ENCODE results near the gene ISG20L2.

The ISG20L2 gene

DNA sequence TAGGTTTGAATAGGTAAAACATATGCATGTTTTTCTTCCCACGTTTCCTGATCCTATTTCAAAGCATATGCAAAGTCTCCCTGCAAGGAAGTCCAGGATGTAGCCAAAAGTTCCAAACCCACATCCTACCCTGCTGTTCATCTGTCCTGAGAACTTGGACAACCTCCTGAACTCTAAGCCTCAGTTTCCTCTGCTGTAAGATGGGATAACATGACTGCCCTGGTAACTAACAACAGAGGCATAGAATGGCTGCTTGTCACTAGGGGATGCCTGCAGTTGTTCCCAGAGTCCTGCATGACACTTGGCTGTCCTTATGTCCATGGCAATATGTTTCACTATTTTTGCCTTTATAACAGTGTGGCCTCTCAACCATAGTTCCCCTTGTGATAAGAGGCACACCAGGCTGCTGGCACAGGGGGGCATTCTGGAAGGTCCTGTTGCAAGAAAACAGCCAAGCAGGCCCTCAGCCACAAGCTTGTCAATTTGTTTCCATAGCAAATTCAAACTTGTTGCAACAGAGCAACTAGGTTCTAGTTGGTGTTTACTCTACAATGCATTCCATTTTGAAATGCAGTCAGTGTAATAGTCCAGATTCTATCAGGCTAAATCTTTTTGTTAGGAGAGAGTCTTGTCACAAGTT is 24.4 kb upstream of the ISG20L2 start:
- DNase-seq, result no peak

DNA sequence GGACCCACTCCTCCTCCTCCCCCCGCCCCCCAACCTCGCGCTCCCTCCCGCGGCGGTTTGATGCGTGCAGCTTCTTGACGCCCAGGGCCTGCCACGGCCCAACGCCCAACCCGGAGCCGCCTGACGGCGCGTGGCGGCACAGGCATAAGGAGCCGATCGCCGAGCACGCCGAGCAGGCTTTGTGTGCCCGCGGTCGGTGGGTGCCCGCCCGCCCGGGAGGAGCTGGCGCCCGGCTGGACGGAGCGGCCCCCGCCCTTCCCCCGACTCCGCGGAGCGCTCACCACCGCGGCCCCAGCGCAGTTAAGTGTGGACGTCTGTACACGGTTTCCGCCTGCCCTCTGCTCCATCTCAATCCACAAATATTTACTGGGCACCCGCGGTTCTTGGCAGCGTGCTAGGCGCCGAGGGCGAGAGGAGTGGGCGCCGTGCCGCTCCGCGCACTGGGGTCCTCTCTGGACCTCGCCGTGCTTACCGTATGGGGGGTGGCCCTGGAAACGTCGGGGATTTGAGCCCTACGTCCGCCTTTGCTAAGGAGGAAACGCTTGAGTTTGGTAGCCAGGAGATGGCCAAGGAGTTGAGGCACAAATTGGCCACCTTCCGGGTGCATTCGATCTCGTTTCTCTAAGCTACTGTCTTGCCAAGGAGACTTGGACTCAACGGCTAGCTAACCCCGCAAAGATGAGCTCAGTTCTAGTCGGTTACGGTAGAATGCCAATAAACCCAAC is 23.4 kb upstream of the ISG20L2 start:
- peak; percentile 96 for DNase-seq

DNA sequence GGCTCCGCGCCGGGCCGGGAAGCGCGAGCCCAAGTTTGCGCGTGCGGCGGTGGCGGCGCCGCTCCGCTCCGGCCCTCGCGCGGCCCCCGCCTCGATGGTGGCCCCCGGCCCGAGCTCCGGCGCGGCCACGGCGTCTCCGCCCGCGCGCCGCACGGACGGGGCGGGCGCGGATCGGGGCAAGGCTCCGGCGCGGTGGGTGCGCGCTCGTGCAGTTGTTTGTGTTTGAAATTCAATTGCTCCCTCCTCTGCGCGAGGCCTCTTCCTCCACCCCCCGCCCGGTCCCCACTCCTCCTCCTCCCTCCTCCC is 22.8 kb upstream of the ISG20L2 start, which contains the start of gene HDGF:
TSS of gene HDGF (minus strand) at position 225 of the 306 bp plus-strand sequence. CDS start 246 bp downstream, outside the sequence.
- no peak for DNase-seq

GRCh38 chr1:156750711-156751450 is 22.3 kb upstream of the ISG20L2 start:
- no peak for DNase-seq

GRCh38 chr1:156750191-156750672 is 21.7 kb upstream of the ISG20L2 start:
- peak; percentile 71 for DNase-seq

DNA sequence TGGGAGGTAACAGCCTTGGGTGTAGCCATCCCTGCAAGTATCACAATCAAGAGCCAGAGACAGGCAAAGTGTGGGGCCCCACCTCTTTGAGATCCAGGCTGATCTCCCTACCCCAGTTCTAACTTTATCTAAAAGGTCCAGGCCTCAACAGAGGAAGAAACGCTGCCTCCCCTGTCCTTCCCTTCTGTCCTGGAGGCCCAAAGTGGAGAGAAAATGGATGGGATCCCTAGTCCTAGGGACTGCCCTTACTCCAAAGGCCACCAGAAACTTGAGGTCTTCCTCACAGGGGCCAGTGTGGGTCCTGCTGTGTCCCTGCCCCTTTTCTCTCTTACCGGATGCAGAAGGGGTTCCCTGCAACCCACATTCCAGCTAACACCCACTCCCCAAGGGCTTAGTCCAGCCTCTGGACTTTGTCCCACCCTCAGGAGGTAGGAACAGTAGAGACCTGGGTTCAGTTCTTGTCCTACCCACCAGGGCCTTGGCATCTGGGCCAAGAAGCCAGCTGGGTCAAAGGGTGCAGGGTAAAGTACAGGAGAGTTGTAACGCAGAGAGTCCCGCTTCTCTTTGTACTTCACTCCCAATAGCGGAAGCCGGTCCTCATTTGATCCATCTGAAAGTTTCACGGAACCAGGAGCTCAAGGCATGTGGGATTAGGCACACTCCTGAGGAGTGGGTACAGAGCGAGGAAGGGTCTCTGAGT is 21.0 kb upstream of the ISG20L2 start:
- DNase-seq, result no peak

GRCh38 chr1:156748670-156749418 is 20.3 kb upstream of the ISG20L2 start:
- no peak for DNase-seq

DNA sequence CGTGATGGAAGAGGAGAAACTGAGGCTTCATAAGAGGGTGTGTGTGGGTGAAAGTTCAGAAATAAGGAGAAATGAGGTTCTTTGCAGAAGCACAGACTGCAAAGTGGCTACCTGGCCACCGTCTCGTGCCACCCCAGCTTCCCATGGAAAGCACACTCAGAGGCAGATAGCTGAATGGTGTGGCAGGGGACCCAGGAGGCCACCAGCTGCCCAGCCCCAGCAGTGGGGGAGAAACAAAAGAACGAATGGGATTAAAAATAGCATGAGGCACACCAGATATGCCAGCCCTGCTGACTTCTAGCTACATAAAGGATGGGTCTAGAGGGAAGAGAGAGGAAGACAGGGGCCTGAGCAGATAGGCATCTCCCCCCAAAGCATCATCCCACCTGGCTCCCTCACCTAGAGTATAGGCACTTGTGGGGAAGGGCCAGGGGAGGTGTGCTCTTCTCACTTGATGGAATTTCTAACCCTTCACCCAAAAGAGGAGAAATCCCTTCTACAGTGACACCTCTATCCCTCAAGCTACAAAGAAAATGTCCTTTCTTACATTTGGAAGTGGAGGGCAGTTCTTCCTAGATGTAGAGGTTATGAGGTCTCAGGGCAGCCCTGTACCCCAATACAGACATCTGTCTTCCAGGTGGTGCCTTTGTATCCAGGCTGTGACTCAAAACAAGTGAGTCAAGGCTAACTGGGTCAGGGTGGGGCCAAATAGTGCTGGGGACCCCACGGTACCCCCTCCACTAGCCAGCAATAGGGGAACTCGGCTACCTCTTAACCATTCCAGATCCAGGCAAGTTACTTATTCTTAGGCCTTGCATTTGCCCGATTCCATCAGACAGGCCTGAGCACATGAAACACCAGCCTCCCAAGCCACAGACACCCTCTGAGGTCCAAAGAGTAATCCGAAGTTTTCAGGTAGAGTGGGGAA is 19.4 kb upstream of the ISG20L2 start:
- DNase-seq, result no peak

DNA sequence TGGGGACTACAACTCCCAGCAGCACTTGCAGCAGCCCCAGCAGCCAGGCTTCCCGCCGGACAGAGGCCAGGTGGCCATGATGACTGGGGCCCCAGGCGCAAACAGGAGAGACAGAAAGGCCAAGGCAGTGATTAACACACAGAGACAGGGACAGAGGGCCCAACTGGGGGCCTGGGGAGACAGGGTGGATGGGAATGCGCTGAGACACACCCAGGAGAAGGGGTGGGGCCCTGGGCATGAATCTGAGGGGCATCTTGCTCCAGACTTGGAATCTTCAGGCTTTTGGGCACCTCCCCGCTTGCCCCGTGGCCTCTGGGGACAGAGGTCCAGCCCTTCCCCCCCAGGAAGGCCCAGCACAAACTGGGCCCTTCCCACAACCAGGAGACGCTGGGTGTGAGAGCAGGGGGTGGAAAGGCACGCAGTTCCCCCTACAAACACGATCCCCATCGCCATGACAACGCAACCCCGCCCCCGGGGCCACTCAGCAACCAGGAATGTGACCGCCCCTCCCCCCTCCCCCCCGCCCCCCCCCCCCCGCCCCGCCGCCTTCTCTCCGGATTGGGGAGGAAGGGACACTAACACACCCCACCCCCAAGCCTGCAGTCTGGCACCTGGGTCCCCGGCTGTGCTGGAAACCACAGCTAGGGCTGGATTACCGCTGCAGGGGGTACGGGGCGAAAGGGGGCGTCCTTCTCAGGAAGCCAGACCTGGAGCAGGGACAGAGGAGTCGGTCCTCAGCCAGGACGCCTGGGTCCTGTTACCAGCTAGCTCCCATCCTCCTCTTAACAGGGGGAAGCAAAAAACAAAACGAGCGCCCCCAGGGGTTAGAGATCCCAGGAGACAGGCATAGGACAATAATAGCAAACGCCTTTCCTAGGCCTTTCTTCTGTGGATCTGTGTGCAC is 18.4 kb upstream of the ISG20L2 start:
- peak; percentile 28 for DNase-seq

- no peak for DNase-seq
Observed at GRCh38 chr1:156746406-156746727, 17.8 kb upstream of the ISG20L2 start.

DNA sequence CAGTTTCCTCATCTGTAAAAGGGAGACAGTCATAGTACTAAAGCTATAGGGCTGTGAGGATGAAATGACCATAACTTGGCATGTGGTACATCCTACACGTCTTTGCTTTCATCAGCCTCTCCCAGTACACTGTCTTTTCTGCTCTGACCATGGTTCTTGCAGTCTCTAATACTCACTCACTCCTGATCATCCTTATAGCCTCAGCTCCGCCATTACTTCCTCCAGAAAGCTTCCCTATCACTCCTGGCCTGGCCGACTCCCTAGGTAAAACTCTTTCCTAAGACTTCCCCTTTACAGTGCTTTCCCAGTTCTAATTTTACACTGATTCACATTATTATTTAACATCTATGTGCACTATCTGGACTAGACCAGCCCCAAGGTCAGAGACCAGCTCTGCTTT is 17.3 kb upstream of the ISG20L2 start:
- DNase-seq, result no peak

- DNase-seq, result no peak
Observed at GRCh38 chr1:156744786-156745419, 16.3 kb upstream of the ISG20L2 start.

GRCh38 chr1:156744344-156744743 is 15.8 kb upstream of the ISG20L2 start:
- DNase-seq, result no peak

DNA sequence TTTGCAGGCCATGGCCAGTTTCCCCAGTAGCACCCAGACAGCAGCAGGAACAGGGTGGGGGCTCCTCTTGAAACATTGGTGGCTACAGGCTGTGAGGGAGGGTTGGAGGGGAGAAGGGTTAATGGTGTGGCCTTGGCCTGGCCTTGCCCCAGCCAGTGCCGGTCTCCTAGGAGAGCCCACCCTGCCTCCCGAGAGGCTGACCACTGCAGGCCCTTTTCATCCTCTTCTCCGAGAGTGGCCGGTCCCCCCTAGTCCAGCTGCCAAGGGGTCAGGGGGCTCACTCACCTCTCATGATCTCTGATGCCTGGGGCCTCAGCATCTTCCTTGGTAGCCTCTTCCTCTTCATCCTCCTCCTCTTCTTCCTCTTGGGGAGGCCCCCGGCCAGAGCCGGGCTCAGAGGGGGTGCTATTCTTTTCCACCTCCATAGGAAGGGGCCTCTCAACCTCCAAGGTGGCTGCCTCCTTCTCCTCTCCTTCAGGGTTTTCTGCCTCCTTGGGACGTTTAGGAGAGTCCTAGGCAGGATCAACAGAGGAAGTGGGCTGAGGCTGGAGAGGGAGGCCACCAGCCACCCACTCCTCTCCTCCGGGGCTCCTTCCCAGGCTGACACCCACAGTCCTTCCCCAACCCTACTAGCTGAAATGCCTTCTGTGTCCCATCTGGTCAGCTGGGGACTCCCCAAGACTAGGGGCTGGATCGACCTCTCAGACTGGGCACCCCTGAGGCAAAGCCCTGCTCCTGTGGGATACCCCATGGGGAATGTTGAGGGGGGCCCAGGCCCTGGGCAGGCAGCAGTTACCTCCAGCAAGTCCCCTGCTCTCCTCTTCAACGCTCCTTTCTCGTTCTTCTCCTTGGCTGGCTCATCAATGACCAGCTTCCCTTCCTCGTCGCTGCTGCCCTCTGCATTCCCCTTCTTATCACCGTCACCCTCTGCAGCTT is 15.1 kb upstream of the ISG20L2 start:
- no peak for DNase-seq

DNA sequence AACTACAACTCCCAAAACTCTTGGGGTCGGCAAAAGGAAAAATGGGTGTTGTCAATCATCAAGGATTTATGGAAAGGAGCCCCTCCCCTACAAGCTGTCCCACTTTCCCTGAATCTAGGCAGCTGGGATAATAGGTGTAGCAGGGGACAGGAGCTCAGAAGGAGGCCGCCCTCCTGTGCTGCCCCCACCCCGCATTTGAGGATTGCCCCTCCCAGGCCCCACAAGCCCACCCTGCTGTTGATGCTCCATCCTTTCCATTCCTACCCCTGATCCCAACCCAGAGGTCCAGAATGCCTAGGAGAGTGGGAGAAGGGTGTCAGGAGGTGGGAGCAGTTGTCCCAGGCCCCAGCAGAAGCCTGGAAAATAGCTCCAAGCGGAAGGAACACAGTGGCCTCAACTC is 14.2 kb upstream of the ISG20L2 start:
- DNase-seq, result no peak

DNA sequence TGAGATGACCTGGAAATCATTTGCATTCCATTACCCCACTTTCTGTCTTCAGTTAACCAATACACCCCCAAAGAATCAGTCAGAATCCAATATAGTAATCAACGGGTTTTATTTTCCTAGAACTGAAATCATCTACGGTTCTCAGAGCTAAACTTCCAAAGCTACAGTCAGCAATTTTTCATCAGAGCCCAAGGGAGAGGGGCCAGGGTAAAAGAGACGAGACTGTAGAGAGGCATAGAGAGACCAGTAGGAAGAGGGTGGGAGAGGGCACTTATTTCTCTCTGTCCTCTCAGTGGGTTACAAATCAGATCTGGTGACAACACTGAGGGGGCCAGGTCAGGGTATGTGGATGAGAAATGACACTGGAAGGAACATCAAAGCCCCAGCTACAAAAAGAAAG is 13.5 kb upstream of the ISG20L2 start:
- DNase-seq, result no peak

- no peak for DNase-seq
Observed at GRCh38 chr1:156741481-156741983, 13.0 kb upstream of the ISG20L2 start.

GRCh38 chr1:156740741-156741480 is 12.3 kb upstream of the ISG20L2 start, which contains the start of gene MRPL24:
Gene MRPL24 (minus strand): TSS chr1:156741088. CDS start chr1:156738704, 2,384 bp downstream.
- DNase-seq, result peak; percentile 98

Data from NCI-H2029 (cell line).